Neural crest cell (in vitro differentiated cells): Measurements from ENCODE around the gene CTTN. TPM values are rescaled to one million over a fixed set of nuclear protein-coding genes. Genes with fewer than 3 reads are reported as not detected.
A peak's percentile ranks its signal among the peaks of the same experiment; 100 is the strongest.

Source experiments
- DNase-seq: peaks from one replicate; pipeline ENCODE4 v3.0.0; 2021; ENCODE audit warnings: low read depth, mixed read lengths, low spot score
- H3K27ac Mint-ChIP-seq: one replicate; pipeline ENCODE4 v1.8.0; 2021; ENCODE audit warnings: mild to moderate bottlenecking, mixed read lengths; ENCODE audit not compliant: unreplicated experiment
- H3K27me3 Mint-ChIP-seq: 2 replicates; pipeline ENCODE4 v1.8.0; 2021; ENCODE audit warnings: low read depth, mild to moderate bottlenecking, mixed read lengths
- H3K36me3 Mint-ChIP-seq: 2 replicates; pipeline ENCODE4 v1.8.0; 2021; ENCODE audit warnings: low read depth, mild to moderate bottlenecking, mixed read lengths
- H3K4me1 Mint-ChIP-seq: 2 replicates; pipeline ENCODE4 v1.8.0; 2021; ENCODE audit warnings: mixed read lengths
- H3K4me3 Mint-ChIP-seq: one replicate; pipeline ENCODE4 v1.8.0; 2021; ENCODE audit warnings: mild to moderate bottlenecking, mixed read lengths
- H3K9me3 Mint-ChIP-seq: 2 replicates; pipeline ENCODE4 v1.8.0; 2021; ENCODE audit warnings: mixed read lengths
- CTCF ChIP-seq: fragments of 200-600 bp; sonication (generic); conservative IDR thresholded peaks from 2 replicates; pipeline ENCODE4 v1.5.0; 2021; ENCODE audit warnings: antibody characterized with exemption, mild to moderate bottlenecking
- total RNA-seq: library from RNA; stranded (reverse); gene quantifications from 2 replicates; pipeline ENCODE4 v1.2.1, GENCODE V29; 2021

The CTTN gene
- total RNA-seq, 1 donor from 2014 or later, result 146 TPM

- Mint-ChIP-seq H3K4me3 (no peak overlapping the region), H3K27me3 (no peaks in the 10 kb centered on the region), H3K27ac (no peak overlapping the region), H3K4me1 (no peaks in the 10 kb centered on the region), H3K36me3 (peaks cover 9% of the 10 kb centered on the region), H3K9me3 (no peaks in the 10 kb centered on the region)
- no peak for DNase-seq
- TF ChIP-seq CTCF, result no peak
Measured at GRCh38 chr11:70353329-70353728, 45.0 kb upstream of the CTTN start.

- H3K27ac Mint-ChIP-seq, result peak overlapping the region; percentile 75
- peaks cover 9% of the 10 kb centered on the region for H3K36me3 Mint-ChIP-seq
- no peak for DNase-seq
- no peaks in the 10 kb centered on the region for H3K27me3 Mint-ChIP-seq
- H3K4me3 Mint-ChIP-seq, result no peak overlapping the region
- no peaks in the 10 kb centered on the region for H3K9me3 Mint-ChIP-seq
- no peak for TF ChIP-seq CTCF
- H3K4me1 Mint-ChIP-seq, result no peaks in the 10 kb centered on the region
Measured at GRCh38 chr11:70353900-70354568, 44.3 kb upstream of the CTTN start.

GRCh38 chr11:70354629-70355028, 43.7 kb upstream of the CTTN start:
- Mint-ChIP-seq H3K4me3 (no peak overlapping the region), H3K27ac (no peak overlapping the region), H3K36me3 (peaks cover 9% of the 10 kb centered on the region), H3K4me1 (no peaks in the 10 kb centered on the region), H3K9me3 (no peaks in the 10 kb centered on the region), H3K27me3 (no peaks in the 10 kb centered on the region)
- TF ChIP-seq CTCF, result no peak
- no peak for DNase-seq

GRCh38 chr11:70358753-70359152, 39.6 kb upstream of the CTTN start:
- no peaks in the 10 kb centered on the region for H3K4me1 Mint-ChIP-seq
- no peak overlapping the region for H3K4me3 Mint-ChIP-seq
- DNase-seq, result no peak
- no peak overlapping the region for H3K27ac Mint-ChIP-seq
- no peak for TF ChIP-seq CTCF
- no peaks in the 10 kb centered on the region for H3K9me3 Mint-ChIP-seq
- H3K27me3 Mint-ChIP-seq, result no peaks in the 10 kb centered on the region
- H3K36me3 Mint-ChIP-seq, result peaks cover 12% of the 10 kb centered on the region

GRCh38 chr11:70359451-70360205, 38.7 kb upstream of the CTTN start:
- H3K36me3 Mint-ChIP-seq, result peaks cover 14% of the 10 kb centered on the region
- DNase-seq, result no peak
- H3K9me3 Mint-ChIP-seq, result no peaks in the 10 kb centered on the region
- no peaks in the 10 kb centered on the region for H3K27me3 Mint-ChIP-seq
- no peak overlapping the region for H3K4me3 Mint-ChIP-seq
- H3K27ac Mint-ChIP-seq, result no peak overlapping the region
- TF ChIP-seq CTCF, result no peak
- H3K4me1 Mint-ChIP-seq, result peaks cover 2% of the 10 kb centered on the region
